Measurements from ENCODE around the gene SLC25A44.
"Not testable (repeated sequence)": the region's sequence is repeated elsewhere in the genome, so short reads cannot be mapped to it uniquely, and the experiment has no call there.

The SLC25A44 gene

DNA sequence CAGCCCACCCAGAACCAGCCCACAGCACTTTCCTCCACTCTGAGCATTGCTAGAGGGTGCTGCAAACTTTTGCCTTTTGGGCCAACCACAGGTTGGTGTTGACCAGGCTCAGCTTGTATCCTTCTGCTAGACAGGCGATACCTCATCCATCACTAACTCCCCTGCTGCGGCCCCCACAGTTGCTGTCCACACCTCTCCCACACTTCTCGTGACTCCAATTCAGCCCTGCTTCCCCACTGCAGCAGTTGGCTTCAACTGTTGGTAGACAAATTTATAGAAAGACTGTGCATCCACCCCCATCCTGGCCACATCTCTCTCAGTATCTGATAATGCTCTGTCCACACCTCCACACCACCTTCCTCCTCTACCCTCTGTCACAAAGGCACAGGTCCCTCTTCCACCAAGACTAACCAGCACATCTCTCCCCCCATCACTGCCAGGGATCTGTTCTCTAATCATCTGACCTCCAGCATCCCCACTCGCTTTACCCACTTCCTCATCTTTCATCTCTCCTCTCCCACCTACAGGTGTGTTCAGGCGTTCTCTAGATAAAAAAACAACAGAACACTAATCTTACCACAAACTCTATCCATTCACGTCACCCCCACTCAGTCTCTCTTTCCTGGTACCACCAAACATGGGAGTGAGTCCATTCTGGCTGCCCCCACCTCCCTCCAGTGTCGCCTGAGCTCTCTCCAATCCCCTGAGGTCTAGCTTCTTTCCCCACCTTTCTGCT lies 15.8 kb upstream of the SLC25A44 start:
- no peak overlapping the region for H3K4me3 ChIP-seq (ENCODE audit: control insufficient read depth, low read depth, low read length)
- TF ChIP-seq, protein P1, sequence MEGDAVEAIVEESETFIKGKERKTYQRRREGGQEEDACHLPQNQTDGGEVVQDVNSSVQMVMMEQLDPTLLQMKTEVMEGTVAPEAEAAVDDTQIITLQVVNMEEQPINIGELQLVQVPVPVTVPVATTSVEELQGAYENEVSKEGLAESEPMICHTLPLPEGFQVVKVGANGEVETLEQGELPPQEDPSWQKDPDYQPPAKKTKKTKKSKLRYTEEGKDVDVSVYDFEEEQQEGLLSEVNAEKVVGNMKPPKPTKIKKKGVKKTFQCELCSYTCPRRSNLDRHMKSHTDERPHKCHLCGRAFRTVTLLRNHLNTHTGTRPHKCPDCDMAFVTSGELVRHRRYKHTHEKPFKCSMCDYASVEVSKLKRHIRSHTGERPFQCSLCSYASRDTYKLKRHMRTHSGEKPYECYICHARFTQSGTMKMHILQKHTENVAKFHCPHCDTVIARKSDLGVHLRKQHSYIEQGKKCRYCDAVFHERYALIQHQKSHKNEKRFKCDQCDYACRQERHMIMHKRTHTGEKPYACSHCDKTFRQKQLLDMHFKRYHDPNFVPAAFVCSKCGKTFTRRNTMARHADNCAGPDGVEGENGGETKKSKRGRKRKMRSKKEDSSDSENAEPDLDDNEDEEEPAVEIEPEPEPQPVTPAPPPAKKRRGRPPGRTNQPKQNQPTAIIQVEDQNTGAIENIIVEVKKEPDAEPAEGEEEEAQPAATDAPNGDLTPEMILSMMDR (conservative IDR thresholded peaks at IDR 0.05; ENCODE audit: control insufficient read depth, insufficient read depth, low read depth, low read length), result no peak
- no peak for DNase-seq (ENCODE audit: low read depth)

DNA sequence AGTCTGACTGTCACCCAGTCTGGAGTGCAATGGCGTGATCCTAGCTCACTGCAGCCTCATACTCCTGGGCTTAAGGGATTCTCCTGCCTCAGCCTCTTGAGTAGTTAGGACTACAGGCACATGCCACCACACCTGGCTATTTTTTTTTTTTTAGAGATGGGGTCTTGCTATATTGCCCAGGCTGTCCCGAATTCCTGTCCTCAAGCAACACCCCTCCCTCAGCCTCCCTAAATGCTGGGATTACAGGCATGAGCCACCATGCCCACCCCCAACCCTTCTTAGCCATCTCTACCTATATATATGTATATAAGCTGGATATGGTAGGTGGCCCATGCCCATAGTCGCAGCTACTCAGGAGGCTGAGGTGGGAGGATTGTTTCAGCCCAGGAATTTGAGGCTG lies 13.4 kb upstream of the SLC25A44 start:
- DNase-seq (ENCODE audit: low read depth), result no peak
- TF ChIP-seq, protein P1 (conservative IDR thresholded peaks at IDR 0.05; ENCODE audit: control insufficient read depth, insufficient read depth, low read depth, low read length), result no peak
- no peak overlapping the region for H3K4me3 ChIP-seq (ENCODE audit: control insufficient read depth, low read depth, low read length)

DNA sequence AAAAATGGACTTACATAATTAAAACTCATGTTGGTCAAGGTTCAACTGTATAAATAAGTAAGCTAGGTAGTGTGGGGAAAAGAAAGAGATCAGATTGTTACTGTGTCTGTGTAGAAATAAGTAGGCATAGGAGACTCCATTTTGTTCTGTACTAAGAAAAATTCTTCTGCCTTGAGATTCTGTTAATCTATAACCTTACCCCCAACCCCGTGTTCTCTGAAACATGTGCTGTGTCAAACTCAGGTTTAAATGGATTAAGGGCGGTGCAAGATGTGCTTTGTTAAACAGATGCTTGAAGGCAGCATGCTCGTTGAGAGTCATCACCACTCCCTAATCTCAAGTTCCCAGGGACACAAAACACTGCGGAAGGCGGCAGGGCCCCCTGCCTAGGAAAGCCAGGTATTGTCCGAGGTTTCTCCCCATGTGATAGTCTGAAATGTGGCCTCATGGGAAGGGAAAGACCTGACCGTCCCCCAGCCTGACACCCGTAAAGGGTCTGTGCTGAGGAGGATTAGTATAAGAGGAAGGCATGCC lies 12.4 kb upstream of the SLC25A44 start:
- not testable (repeated sequence) for DNase-seq (ENCODE audit: low read depth); H3K4me3 ChIP-seq (ENCODE audit: control insufficient read depth, low read depth, low read length)

DNA sequence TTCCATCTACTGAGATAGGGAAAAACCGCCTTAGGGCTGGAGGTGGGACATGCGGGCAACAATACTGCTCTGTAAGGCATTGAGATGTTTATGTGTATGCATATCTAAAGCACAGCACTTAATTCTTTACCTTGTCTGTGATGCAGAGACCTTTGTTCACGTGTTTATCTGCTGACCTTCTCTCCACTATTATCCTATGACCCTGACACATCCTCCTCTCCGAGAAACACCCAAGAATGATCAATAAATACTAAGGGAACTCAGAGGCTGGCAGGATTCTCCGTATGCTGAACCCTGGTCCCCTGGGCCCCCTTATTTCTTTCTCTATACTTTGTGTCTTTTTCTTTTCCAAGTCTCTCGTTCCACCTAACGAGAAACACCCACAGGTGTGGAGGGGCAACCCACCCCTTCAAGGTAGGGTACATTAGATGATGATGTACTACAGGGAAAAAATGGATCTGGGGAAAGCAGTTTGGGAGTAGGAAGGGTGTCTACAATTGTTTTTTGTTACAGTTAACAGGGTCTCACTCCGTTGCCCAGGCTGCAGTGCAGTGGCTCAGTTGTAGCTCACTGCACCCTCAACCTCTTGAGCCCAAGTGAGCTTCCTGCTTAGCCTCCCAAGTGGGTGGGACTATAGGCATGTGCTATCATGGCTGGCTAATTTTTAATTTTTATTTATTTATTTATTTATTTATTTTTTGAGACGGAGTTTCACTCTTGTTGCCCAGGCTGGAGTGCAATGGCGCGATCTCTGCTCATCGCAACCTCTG lies 11.7 kb upstream of the SLC25A44 start:
- not testable (repeated sequence) for DNase-seq (ENCODE audit: low read depth); H3K4me3 ChIP-seq (ENCODE audit: control insufficient read depth, low read depth, low read length)

DNA sequence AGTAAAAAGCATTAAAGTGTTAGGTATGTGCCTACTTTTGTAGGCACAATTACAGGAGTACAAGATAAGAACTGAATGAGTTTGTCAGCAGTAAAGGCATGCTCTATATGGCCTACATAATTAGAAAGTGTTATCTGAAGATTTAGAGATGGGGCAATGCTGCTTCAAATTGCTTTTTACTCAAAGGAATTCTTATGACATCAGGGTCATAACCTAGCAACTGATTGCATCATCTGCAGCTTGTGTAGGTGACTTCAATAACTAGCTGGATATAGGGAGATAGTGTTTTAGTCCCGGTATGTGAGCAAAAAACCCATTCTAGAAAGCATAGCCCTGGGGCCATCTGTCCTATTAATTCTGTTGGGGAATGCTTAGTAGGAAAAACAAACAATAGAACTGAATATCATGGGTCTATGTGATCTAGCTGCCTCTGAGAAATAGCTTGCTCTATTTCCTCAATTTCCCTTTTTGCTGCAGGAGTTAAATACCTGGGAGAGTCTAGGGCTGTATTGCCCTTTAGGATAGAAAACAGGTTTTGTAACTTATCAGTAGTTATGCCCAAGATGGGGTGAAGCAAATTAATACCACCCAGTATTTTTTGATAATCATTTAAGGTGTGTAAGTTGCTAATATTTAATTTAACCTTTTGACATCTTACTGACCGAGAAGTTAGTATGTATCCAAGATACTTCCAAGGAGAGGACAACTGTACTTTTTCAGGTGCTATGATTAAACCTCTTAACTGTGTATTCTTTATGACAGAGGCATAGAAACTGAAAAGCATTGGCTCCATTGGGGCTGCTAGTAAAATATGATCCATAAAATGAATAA lies 7.3 kb upstream of the SLC25A44 start:
- H3K4me3 ChIP-seq (ENCODE audit: control insufficient read depth, low read depth, low read length); DNase-seq (ENCODE audit: low read depth): not testable (repeated sequence)

DNA sequence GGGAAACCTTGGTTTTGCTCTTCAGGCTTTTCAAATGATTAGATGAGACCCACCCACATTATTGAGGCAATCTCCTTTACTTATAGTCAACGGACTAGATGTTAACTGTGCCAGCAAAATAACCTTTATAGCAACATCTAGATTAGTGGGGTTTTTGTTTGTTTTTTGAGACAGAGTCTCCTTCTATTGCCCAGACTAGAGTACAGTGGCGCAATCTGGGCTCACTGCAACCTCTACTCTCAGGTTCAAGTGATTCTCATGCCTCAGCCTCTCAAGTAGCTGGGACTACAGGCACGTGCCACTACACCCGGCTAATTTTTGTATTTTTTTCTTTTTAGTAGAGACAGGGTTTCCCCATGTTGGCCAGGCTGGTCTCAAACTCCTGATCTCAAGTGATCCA lies 3.6 kb upstream of the SLC25A44 start:
- not testable (repeated sequence) for H3K4me3 ChIP-seq (ENCODE audit: control insufficient read depth, low read depth, low read length); DNase-seq (ENCODE audit: low read depth)

DNA sequence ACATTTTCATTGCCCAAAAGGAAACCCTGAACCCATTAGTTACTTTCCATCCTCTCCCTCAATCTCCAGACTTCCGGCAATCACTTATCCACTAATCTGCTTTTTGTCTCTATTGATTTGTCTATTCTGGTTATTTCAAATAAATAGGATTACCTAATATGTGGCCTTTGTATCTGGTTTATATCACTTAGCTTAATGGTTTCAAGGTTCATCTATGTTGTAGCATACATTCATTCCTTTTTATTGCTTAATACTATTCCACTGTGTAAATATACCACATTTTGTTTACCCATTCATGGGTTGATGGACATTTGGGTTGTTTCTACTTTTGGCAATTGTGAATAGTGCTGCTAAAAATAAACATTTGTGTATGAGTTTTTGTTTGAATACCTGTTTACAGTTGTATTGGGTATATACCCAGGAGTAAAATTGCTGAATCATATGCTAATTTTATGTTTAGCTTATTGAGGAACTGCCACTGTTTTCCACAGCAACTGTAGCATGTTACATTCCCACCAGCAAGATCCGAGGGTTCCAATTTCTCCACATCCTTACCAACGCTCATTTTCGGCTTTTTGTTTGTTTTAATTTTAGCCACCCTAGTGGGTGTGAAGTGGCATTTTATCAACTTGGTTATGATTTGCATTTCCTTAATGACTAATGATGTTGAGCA lies 2.5 kb upstream of the SLC25A44 start:
- DNase-seq (ENCODE audit: low read depth), result no peak
- H3K4me3 ChIP-seq (ENCODE audit: control insufficient read depth, low read depth, low read length), result no peak overlapping the region
- TF ChIP-seq, protein P1 (conservative IDR thresholded peaks at IDR 0.05; ENCODE audit: control insufficient read depth, insufficient read depth, low read depth, low read length), result no peak

DNA sequence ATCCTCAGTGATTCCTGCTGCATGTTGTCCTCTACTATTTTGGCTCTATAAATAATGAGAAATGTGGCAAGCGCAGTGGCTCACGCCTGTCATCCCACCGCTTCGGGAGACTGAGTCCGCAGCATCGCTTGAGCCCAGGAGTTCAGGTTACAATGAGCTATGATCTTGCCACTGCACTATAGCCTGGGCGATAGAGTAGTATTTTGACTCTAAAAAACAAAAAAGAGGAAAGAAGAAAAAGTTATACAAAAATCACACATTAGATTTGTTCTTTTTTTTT lies 756 bp upstream of the SLC25A44 start:
- peak overlapping the region; percentile 96 for H3K4me3 ChIP-seq (ENCODE audit: control insufficient read depth, low read depth, low read length)
- TF ChIP-seq, protein P1 (conservative IDR thresholded peaks at IDR 0.05; ENCODE audit: control insufficient read depth, insufficient read depth, low read depth, low read length), result no peak
- DNase-seq (ENCODE audit: low read depth), result peak; percentile 2

Measured in fibroblast of mammary gland (primary cell).